Measurements from ENCODE around the gene PNMA6E. TPM values are rescaled to one million over a fixed set of nuclear protein-coding genes. Genes with fewer than 3 reads are reported as not detected.

PNMA6E gene
- total and polyA plus RNA-seq, 9 donors = not detected

DNA sequence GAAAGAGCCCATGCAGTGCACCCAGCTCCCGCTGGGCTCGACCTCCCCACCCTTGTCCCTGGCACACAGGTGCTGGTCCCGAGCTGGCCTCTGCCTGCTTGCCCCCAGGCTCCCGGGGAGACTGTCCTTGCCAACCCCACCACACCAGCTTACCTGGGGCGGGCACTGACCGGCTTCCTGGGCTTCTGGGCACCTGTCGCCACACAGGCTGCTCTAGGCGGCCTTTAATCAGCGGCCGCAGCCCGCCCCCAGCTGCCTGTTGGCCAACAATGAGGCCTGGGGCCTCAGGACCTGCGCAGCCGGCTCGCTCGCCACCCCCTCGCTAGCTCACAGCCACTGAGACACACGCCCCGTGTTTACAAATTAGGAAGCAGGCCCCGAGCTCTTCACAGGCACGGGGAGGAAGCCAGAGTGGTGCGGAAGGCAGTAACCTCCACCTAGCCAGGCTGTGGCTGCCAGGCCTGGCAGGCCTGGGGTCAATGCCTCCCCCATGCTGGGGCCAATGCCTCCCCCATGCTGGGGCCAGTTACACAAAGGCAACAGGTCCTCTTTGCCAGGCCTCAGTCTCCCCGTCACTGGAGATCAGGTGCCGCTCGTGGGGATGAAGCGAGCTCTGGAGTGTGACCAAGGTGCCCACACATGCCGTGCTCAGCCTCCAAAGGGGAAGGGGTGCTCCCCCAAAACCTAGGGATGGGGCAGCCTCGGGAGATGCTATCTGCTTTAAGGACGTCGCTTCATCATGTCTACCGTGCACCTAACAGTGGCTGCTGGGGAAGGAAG, 44.9 kb upstream of the PNMA6E start, which contains the start of gene TREX2:
TREX2 (minus strand) TSS at position 201 of the 780 bp plus-strand sequence. CDS start 626 bp downstream, outside the sequence.
- no peak within 1 kb of the TSS for H3K27ac ChIP-seq (ENCODE audit: low read length)
- H3K4me3 ChIP-seq (ENCODE audit: low read length) = no peak within 1 kb of the TSS
- WGBS (ENCODE audit: insufficient coverage) = 84% methylated on average over 26 of the region's 30 CpGs
- H3K4me1 ChIP-seq (ENCODE audit: control insufficient read depth, insufficient read depth, low read length) = peaks cover 4% of the 10 kb centered on the region
- H3K36me3 ChIP-seq (ENCODE audit: control insufficient read depth, insufficient read depth, low read length) = no peaks in the 10 kb centered on the region
- no peaks in the 10 kb centered on the region for H3K9me3 ChIP-seq (replicated peaks; ENCODE audit: control insufficient read depth, low read depth, low read length)
- no peak for DNase-seq
- H3K27me3 ChIP-seq (ENCODE audit: control insufficient read depth, insufficient read depth, low read length) = no peaks in the 10 kb centered on the region

GRCh38 chrX:153445106-153445855, 44.1 kb upstream of the PNMA6E start:
- Histone ChIP-seq H3K4me1 (ENCODE audit: control insufficient read depth, insufficient read depth, low read length) (peaks cover 4% of the 10 kb centered on the region), H3K27ac (ENCODE audit: low read length) (no peak overlapping the region), H3K4me3 (ENCODE audit: low read length) (no peak overlapping the region), H3K27me3 (ENCODE audit: control insufficient read depth, insufficient read depth, low read length) (peaks cover 2% of the 10 kb centered on the region), H3K36me3 (ENCODE audit: control insufficient read depth, insufficient read depth, low read length) (no peaks in the 10 kb centered on the region), H3K9me3 (replicated peaks; ENCODE audit: control insufficient read depth, low read depth, low read length) (no peaks in the 10 kb centered on the region)
- WGBS (ENCODE audit: insufficient coverage) = 86% methylated on average over 31 of the region's 35 CpGs
- no peak for DNase-seq

DNA sequence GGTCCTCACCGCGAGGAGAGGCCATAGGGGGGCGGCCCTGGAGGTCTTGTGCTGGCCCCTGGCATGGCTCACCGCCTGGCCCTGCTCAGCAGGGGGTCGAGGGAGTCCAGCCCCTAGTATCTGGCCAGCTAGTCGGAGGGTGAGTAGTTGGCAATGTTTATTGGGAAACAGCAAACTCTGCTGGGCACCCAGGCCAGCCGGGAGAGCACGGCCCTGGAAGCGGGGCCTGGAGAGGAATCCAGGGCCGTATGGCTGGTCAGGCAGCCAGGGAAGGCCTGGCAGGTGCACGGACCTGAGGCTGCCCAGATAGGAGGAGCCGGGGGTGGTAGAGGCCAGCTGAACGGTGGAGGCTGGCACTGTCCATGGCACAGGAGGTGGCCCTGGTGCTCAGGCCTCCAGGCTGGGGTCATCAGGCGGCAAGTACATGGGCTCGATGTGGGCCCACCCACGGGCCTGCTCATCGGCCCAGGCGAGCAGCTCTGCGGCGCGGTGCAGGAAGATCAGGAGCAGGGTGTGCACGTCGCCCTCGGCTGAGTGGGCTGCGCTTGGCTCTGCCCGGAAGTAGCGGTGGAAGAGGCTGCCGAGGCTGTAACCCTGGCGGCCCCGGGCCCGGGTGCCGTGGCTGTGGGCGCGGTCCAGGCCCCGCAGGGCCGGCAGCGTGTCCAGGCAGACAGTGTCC, 43.3 kb upstream of the PNMA6E start:
- Histone ChIP-seq H3K27ac (ENCODE audit: low read length) (no peak overlapping the region), H3K4me1 (ENCODE audit: control insufficient read depth, insufficient read depth, low read length) (peaks cover 2% of the 10 kb centered on the region), H3K4me3 (ENCODE audit: low read length) (no peak overlapping the region), H3K9me3 (replicated peaks; ENCODE audit: control insufficient read depth, low read depth, low read length) (no peaks in the 10 kb centered on the region), H3K36me3 (ENCODE audit: control insufficient read depth, insufficient read depth, low read length) (no peaks in the 10 kb centered on the region), H3K27me3 (ENCODE audit: control insufficient read depth, insufficient read depth, low read length) (peaks cover 2% of the 10 kb centered on the region)
- no peak for DNase-seq
- 87% methylated on average over 34 of the region's 37 CpGs for WGBS (ENCODE audit: insufficient coverage)

- H3K4me3 ChIP-seq (ENCODE audit: low read length) = no peak overlapping the region
- 87% methylated on average over 23 of the region's 25 CpGs for WGBS (ENCODE audit: insufficient coverage)
- H3K36me3 ChIP-seq (ENCODE audit: control insufficient read depth, insufficient read depth, low read length) = no peaks in the 10 kb centered on the region
- no peaks in the 10 kb centered on the region for H3K4me1 ChIP-seq (ENCODE audit: control insufficient read depth, insufficient read depth, low read length)
- H3K27me3 ChIP-seq (ENCODE audit: control insufficient read depth, insufficient read depth, low read length) = peaks cover 2% of the 10 kb centered on the region
- H3K27ac ChIP-seq (ENCODE audit: low read length) = no peak overlapping the region
- no peaks in the 10 kb centered on the region for H3K9me3 ChIP-seq (replicated peaks; ENCODE audit: control insufficient read depth, low read depth, low read length)
- no peak for DNase-seq
Measured at GRCh38 chrX:153443476-153444332, 42.6 kb upstream of the PNMA6E start.

- H3K36me3 ChIP-seq (ENCODE audit: control insufficient read depth, insufficient read depth, low read length) = no peaks in the 10 kb centered on the region
- no peaks in the 10 kb centered on the region for H3K4me1 ChIP-seq (ENCODE audit: control insufficient read depth, insufficient read depth, low read length)
- DNase-seq = no peak
- no peak overlapping the region for H3K4me3 ChIP-seq (ENCODE audit: low read length)
- peaks cover 2% of the 10 kb centered on the region for H3K27me3 ChIP-seq (ENCODE audit: control insufficient read depth, insufficient read depth, low read length)
- H3K27ac ChIP-seq (ENCODE audit: low read length) = no peak overlapping the region
- no peaks in the 10 kb centered on the region for H3K9me3 ChIP-seq (replicated peaks; ENCODE audit: control insufficient read depth, low read depth, low read length)
- WGBS (ENCODE audit: insufficient coverage) = 67% methylated on average over 4 of the region's 5 CpGs
Measured at GRCh38 chrX:153442463-153442862, 41.3 kb upstream of the PNMA6E start.

GRCh38 chrX:153441981-153442380, 40.8 kb upstream of the PNMA6E start:
- 80% methylated on average over 9 of the region's 9 CpGs for WGBS (ENCODE audit: insufficient coverage)

DNA sequence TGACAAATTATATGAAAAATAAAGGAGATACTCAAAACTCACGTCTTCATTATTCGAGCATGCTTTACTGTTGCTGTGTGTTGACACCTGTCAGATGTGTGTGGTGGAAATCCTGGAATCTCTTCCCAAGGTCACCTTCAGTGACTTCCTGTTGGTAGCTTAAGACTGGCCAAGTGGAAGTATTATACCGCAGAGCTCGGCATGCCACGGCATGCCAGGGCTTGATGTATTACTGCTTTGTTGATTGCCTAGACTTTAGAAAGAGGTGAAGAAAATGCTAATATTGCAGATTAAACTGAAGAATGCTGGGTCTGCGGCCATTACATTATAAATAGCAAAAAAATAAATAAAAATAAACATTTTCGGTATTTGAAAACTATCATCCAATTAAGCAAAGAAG, 40.1 kb upstream of the PNMA6E start:
- no peak overlapping the region for H3K27ac ChIP-seq (ENCODE audit: low read length)
- H3K9me3 ChIP-seq (replicated peaks; ENCODE audit: control insufficient read depth, low read depth, low read length) = no peaks in the 10 kb centered on the region
- no peak for DNase-seq
- WGBS (ENCODE audit: insufficient coverage) = 82% methylated on average over 2 of the region's 7 CpGs
- H3K4me3 ChIP-seq (ENCODE audit: low read length) = no peak overlapping the region
- peaks cover 5% of the 10 kb centered on the region for H3K27me3 ChIP-seq (ENCODE audit: control insufficient read depth, insufficient read depth, low read length)
- H3K4me1 ChIP-seq (ENCODE audit: control insufficient read depth, insufficient read depth, low read length) = no peaks in the 10 kb centered on the region
- no peaks in the 10 kb centered on the region for H3K36me3 ChIP-seq (ENCODE audit: control insufficient read depth, insufficient read depth, low read length)

More at GRCh38 chrX:153441981-153442380, 40.8 kb upstream of the PNMA6E start:
- H3K27me3 ChIP-seq (ENCODE audit: control insufficient read depth, insufficient read depth, low read length) = peaks cover 3% of the 10 kb centered on the region
- no peaks in the 10 kb centered on the region for H3K9me3 ChIP-seq (replicated peaks; ENCODE audit: control insufficient read depth, low read depth, low read length)
- H3K4me1 ChIP-seq (ENCODE audit: control insufficient read depth, insufficient read depth, low read length) = no peaks in the 10 kb centered on the region
- no peak overlapping the region for H3K27ac ChIP-seq (ENCODE audit: low read length)
- H3K4me3 ChIP-seq (ENCODE audit: low read length) = no peak overlapping the region
- no peak for DNase-seq
- no peaks in the 10 kb centered on the region for H3K36me3 ChIP-seq (ENCODE audit: control insufficient read depth, insufficient read depth, low read length)

DNA sequence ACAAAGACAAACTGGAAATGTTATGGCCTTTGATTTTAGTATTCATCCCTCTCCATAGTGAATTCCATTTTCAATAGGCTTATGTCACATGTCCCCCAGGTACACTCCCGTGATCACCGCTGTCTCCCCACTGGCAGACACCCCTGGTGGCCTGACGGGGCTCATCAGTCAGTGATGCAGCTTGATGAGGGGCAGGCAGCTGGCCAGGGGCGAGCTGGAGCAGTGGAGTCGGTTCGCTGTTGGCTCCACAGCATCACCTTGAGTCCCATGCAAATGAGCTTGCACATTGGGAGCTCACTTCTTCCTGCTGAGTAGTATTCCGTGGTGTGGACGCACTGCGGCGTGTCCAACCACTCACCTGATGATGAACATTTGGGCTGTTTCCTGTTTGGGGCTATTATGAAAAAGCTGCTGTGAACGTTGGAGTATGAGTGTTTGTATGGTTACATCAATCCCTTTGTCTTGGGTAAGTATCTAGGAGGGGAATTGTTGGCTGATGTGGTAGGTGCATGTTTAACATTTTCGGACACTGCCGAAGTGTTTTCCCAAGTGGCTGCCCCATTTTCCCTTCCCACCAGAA, 39.5 kb upstream of the PNMA6E start:
- Histone ChIP-seq H3K4me3 (ENCODE audit: low read length) (no peak overlapping the region), H3K27me3 (ENCODE audit: control insufficient read depth, insufficient read depth, low read length) (peaks cover 5% of the 10 kb centered on the region), H3K9me3 (replicated peaks; ENCODE audit: control insufficient read depth, low read depth, low read length) (no peaks in the 10 kb centered on the region), H3K4me1 (ENCODE audit: control insufficient read depth, insufficient read depth, low read length) (no peaks in the 10 kb centered on the region), H3K36me3 (ENCODE audit: control insufficient read depth, insufficient read depth, low read length) (no peaks in the 10 kb centered on the region), H3K27ac (ENCODE audit: low read length) (no peak overlapping the region)
- WGBS (ENCODE audit: insufficient coverage) = 64% methylated on average over 11 of the region's 13 CpGs
- DNase-seq = no peak

- H3K27ac ChIP-seq (ENCODE audit: low read length) = no peak overlapping the region
- WGBS (ENCODE audit: insufficient coverage) = 88% methylated on average over 4 of the region's 4 CpGs
- no peaks in the 10 kb centered on the region for H3K4me1 ChIP-seq (ENCODE audit: control insufficient read depth, insufficient read depth, low read length)
- DNase-seq = no peak
- no peak overlapping the region for H3K4me3 ChIP-seq (ENCODE audit: low read length)
- no peaks in the 10 kb centered on the region for H3K36me3 ChIP-seq (ENCODE audit: control insufficient read depth, insufficient read depth, low read length)
- H3K27me3 ChIP-seq (ENCODE audit: control insufficient read depth, insufficient read depth, low read length) = peaks cover 5% of the 10 kb centered on the region
- H3K9me3 ChIP-seq (replicated peaks; ENCODE audit: control insufficient read depth, low read depth, low read length) = no peaks in the 10 kb centered on the region
Measured at GRCh38 chrX:153439977-153440376, 38.8 kb upstream of the PNMA6E start.

All from muscle of leg (tissue), 11 donors.